ENCODE data around the gene CASQ1. TPM values are rescaled to one million over a fixed set of nuclear protein-coding genes. Genes with fewer than 3 reads are reported as not detected.

Gene CASQ1
- total RNA-seq, result under 1 TPM in 2 of 4 donors, not detected in 2; 0.12 to 0.23 TPM

DNA sequence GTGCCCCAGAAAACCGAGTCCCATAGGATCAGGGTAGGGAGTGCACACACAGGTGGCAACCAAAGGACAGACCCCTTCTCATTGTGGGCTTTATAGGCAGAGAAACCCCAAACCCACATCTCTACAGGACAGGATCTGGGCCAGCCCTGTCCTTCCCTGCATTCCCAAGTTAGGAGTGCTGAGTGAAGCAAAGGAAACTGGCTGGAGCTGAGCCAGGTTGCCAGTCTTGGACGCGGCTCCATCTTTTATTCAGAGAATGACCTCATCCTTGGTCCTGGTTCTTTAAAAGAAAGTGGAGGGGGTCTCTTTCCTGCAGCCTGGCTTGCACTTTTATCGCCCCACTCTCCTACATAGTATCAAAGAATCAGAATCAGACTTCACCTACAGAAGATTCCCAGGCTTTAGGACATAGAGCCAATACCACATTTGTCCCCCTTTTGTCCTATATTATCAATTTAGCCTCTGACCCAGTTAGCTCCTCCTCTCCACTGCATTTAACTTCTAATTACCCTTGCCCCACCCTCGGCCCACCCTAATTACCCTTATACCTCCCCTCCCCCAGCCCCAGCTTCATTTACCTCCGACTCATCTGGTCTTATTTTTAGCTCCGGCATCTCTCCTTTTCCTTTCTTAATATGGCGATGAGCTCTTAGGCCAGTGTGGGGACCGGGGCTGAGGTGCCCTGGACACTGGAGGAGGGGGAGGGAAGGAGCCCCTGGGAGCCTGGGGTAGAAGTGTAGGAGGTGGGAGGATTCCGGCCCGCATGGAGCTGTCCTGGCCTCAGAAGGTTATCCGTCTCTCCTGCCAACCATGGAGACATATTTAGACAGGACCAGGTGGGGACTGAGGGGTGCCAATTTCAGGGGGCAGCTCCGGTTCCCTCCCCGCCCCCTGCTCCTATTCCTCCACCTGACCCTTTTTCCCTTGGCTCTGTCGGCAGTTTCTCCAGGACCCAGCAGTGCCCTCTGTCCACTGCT lies at the start of gene CASQ1:
CASQ1 (plus strand) TSS at position 927 of the 977 bp plus-strand sequence. CDS start 177 bp downstream, outside the sequence.
- DNase-seq (ENCODE audit: low spot score in 2 of 2), result no peak
- no peak within 1 kb of the TSS for H3K4me3 ChIP-seq (ENCODE audit: low read depth, poor library complexity, severe bottlenecking)
- 56 to 63% methylated on average over 15 of the region's 15 CpGs for WGBS, 2 donors
- intact Hi-C loops (cut with DNase I; ENCODE audit: low total_unique reads), result loop anchor here (2.0 to 10.0 kb wide), 4 partner anchors 62 to 102 kb away; no protein-coding TSS in a partner anchor
- no peak for TF ChIP-seq CTCF (IDR thresholded peaks at IDR 0.05)
- TF ChIP-seq POLR2A (IDR thresholded peaks at IDR 0.05), result no peak

DNA sequence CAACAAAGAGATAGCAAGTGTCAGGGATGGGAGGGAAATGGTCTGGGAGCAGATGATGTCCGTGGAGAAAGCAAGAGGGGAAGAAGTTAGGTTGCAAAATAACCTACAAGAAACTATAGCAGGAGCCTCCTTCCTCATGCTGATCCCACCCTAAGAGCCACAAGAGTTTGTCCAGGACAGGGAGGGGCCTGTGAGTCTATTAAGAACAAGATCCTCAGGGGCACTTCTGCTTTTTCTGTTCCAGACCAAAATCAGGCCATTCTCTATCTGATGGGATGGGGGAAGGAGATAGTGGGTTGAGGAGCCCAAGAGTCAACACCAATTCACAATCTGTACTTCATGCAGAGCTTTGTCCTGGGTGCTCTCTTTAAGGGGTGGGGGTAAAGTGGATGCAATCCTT lies 46.7 kb upstream of the CASQ1 start:
- DNase-seq (ENCODE audit: low spot score in 2 of 2), result peak in 1 of 2 donors; percentile 65
- H3K4me3 ChIP-seq (ENCODE audit: low read depth, poor library complexity, severe bottlenecking), result no peak overlapping the region
- no peak for TF ChIP-seq CTCF (IDR thresholded peaks at IDR 0.05)
- no peak for TF ChIP-seq POLR2A (IDR thresholded peaks at IDR 0.05)
- intact Hi-C loops (cut with DNase I; ENCODE audit: low total_unique reads), result no loop called here
- WGBS, 2 donors, result 47 to 66% methylated on average over 1 of the region's 1 CpG

- DNase-seq (ENCODE audit: low spot score in 2 of 2), result peak in 1 of 2 donors; percentile 45
- TF ChIP-seq CTCF (IDR thresholded peaks at IDR 0.05) (no peak), POLR2A (IDR thresholded peaks at IDR 0.05) (no peak)
- intact Hi-C loops (cut with DNase I; ENCODE audit: low total_unique reads), result no loop called here
- no peak overlapping the region for H3K4me3 ChIP-seq (ENCODE audit: low read depth, poor library complexity, severe bottlenecking)
- WGBS, 2 donors, result 69 to 73% methylated on average over 4 of the region's 4 CpGs
These were observed 45.5 kb upstream of the CASQ1 start for GRCh38 chr1:160144921-160145320.

GRCh38 chr1:160146107-160146506 lies 44.3 kb upstream of the CASQ1 start:
- no peak overlapping the region for H3K4me3 ChIP-seq (ENCODE audit: low read depth, poor library complexity, severe bottlenecking)
- 91 to 92% methylated on average over 14 of the region's 14 CpGs for WGBS, 2 donors
- no peak for TF ChIP-seq POLR2A (IDR thresholded peaks at IDR 0.05)
- TF ChIP-seq CTCF (IDR thresholded peaks at IDR 0.05), result no peak
- peak in 1 of 2 donors; percentile 57 for DNase-seq (ENCODE audit: low spot score in 2 of 2)
- intact Hi-C loops (cut with DNase I; ENCODE audit: low total_unique reads), result no loop called here

DNA sequence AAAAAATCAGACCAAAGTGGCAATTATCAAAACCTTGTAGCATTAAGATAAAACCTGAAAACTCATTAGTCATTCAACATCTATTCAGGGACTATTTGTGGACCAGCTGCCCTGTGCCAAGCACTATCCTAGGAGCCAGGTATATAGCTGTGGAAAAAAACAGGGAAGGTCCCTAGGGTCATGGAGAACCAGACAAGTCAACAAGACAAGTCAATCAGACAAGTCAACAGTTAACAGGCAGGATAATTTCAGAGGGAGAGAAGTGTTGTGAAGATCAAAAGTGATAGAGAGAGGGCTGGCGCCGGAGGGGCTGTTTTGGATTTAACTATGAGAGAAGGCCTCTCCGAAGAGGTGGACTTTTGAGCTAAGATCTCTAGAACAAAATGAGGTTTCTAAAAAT lies 42.3 kb upstream of the CASQ1 start:
- WGBS, 2 donors, result 87% methylated on average over 3 of the region's 3 CpGs

More for the DNA sequence above, 42.3 kb upstream of the CASQ1 start:
- DNase-seq (ENCODE audit: low spot score in 2 of 2), result peak in 1 of 2 donors; percentile 54
- intact Hi-C loops (cut with DNase I; ENCODE audit: low total_unique reads), result no loop called here
- TF ChIP-seq CTCF (IDR thresholded peaks at IDR 0.05) (no peak), POLR2A (IDR thresholded peaks at IDR 0.05) (no peak)
- no peak overlapping the region for H3K4me3 ChIP-seq (ENCODE audit: low read depth, poor library complexity, severe bottlenecking)
